Choroid plexus epithelial cell (primary cell): Measurements from ENCODE around the gene HMCN2.

Source experiments
- DNase-seq: peaks from one replicate; pipeline ENCODE4 v3.0.0-alpha.2; 2010; ENCODE audit warnings: low read depth
- H3K4me3 ChIP-seq: 2 replicates; pipeline ENCODE4 v1.5.1; 2011; ENCODE audit warnings: low read depth, mild to moderate bottlenecking, control low read depth, low read length, moderate library complexity
- CTCF ChIP-seq: conservative IDR thresholded peaks from 2 replicates; pipeline ENCODE4 v1.5.1; 2011; ENCODE audit warnings: low read depth, mild to moderate bottlenecking, control low read depth, inconsistent platforms, low read length, moderate library complexity

The HMCN2 gene

GRCh38 chr9:130362691-130363090 is 97.1 kb downstream of the HMCN2 start:
- no peak for TF ChIP-seq CTCF
- no peak overlapping the region for H3K4me3 ChIP-seq
- DNase-seq: no peak

GRCh38 chr9:130363755-130364404 is 98.3 kb downstream of the HMCN2 start:
- no peak overlapping the region for H3K4me3 ChIP-seq
- TF ChIP-seq CTCF: no peak
- DNase-seq: no peak

GRCh38 chr9:130364619-130365322 is 99.2 kb downstream of the HMCN2 start:
- no peak for DNase-seq
- H3K4me3 ChIP-seq: no peak overlapping the region
- TF ChIP-seq CTCF: no peak

- TF ChIP-seq CTCF: no peak
Measured at GRCh38 chr9:130365323-130365721, 99.8 kb downstream of the HMCN2 start.

GRCh38 chr9:130366072-130366471 is 100.5 kb downstream of the HMCN2 start:
- no peak overlapping the region for H3K4me3 ChIP-seq
- TF ChIP-seq CTCF: no peak
- no peak for DNase-seq

More at GRCh38 chr9:130365323-130365721, 99.8 kb downstream of the HMCN2 start:
- no peak overlapping the region for H3K4me3 ChIP-seq
- no peak for DNase-seq

GRCh38 chr9:130366888-130367550 is 101.5 kb downstream of the HMCN2 start:
- no peak for DNase-seq
- H3K4me3 ChIP-seq: no peak overlapping the region
- no peak for TF ChIP-seq CTCF

- peak; percentile 5 for DNase-seq
- H3K4me3 ChIP-seq: no peak overlapping the region
- TF ChIP-seq CTCF: peak; percentile 23
Measured at GRCh38 chr9:130368631-130369103, 103.1 kb downstream of the HMCN2 start.
